Mesendoderm (in vitro differentiated cells): ENCODE results near the gene RGPD8.

Source experiments
- DNase-seq: peaks from one replicate; pipeline ENCODE4 v3.0.0; 2013
- H2AK5ac ChIP-seq: 2 replicates; pipeline ENCODE4 v1.6.1; 2013; ENCODE audit warnings: low read length, inconsistent platforms
- H2BK120ac ChIP-seq: 2 replicates; pipeline ENCODE4 v1.6.1; 2013; ENCODE audit warnings: low read depth, mild to moderate bottlenecking, low read length, moderate library complexity, mixed read lengths
- H2BK15ac ChIP-seq: replicated peaks from 2 replicates; pipeline ENCODE4 v1.6.1; 2013; ENCODE audit warnings: low read depth, mild to moderate bottlenecking, moderate library complexity
- H2BK5ac ChIP-seq: 2 replicates; pipeline ENCODE4 v1.6.1; 2013; ENCODE audit warnings: low read length, inconsistent platforms
- H3K18ac ChIP-seq: 2 replicates; pipeline ENCODE4 v1.6.1; 2013; ENCODE audit warnings: mild to moderate bottlenecking, low read length, mixed read lengths
- H3K23ac ChIP-seq: one replicate; pipeline ENCODE4 v1.6.1; 2013; ENCODE audit warnings: low read length
- H3K27ac ChIP-seq: 2 replicates; pipeline ENCODE4 v1.5.1; 2013; ENCODE audit warnings: low read depth, mild to moderate bottlenecking, inconsistent platforms, low read length, moderate library complexity
- H3K27me3 ChIP-seq: 2 replicates; pipeline ENCODE4 v1.6.1; 2013; ENCODE audit warnings: low read length, control low read depth, mild to moderate bottlenecking, inconsistent platforms; ENCODE audit not compliant: insufficient read depth, poor library complexity
- H3K36me3 ChIP-seq: 2 replicates; pipeline ENCODE4 v1.6.1; 2013; ENCODE audit warnings: low read length, inconsistent platforms; ENCODE audit not compliant: control insufficient read depth, insufficient read depth
- H3K4ac ChIP-seq: one replicate; pipeline ENCODE4 v1.6.1; 2013; ENCODE audit warnings: low read depth, mild to moderate bottlenecking, low read length, moderate library complexity
- H3K4me1 ChIP-seq: 2 replicates; pipeline ENCODE4 v1.6.1; 2013; ENCODE audit warnings: low read depth, low read length, inconsistent platforms; ENCODE audit not compliant: control insufficient read depth
- H3K4me2 ChIP-seq: 2 replicates; pipeline ENCODE4 v1.6.1; 2013; ENCODE audit warnings: low read length
- H3K4me3 ChIP-seq: 2 replicates; pipeline ENCODE4 v1.5.1; 2013; ENCODE audit warnings: mild to moderate bottlenecking, low read length
- H3K56ac ChIP-seq: one replicate; pipeline ENCODE4 v1.6.1; 2013; ENCODE audit warnings: low read length
- H3K79me1 ChIP-seq: 2 replicates; pipeline ENCODE4 v1.6.1; 2013; ENCODE audit warnings: low read length, inconsistent platforms
- H3K79me2 ChIP-seq: 2 replicates; pipeline ENCODE4 v1.6.1; 2013; ENCODE audit warnings: mild to moderate bottlenecking, low read length; ENCODE audit not compliant: control insufficient read depth, insufficient read depth
- H3K9ac ChIP-seq: 2 replicates; pipeline ENCODE4 v1.6.1; 2013; ENCODE audit warnings: low read length, inconsistent platforms
- H4K5ac ChIP-seq: one replicate; pipeline ENCODE4 v1.6.1; 2013; ENCODE audit warnings: low read length
- H4K8ac ChIP-seq: one replicate; pipeline ENCODE4 v1.6.1; 2013; ENCODE audit warnings: low read depth, mild to moderate bottlenecking, control low read depth, low read length, moderate library complexity
- WGBS: extraction: QIAGEN DNeasy Blood & Tissue Kit; methylation state at CpG from one replicate; pipeline ENCODE4 v1.1.7; 2013; ENCODE audit warnings: low lambda C conversion rate, missing lambda C conversion rate; ENCODE audit not compliant: insufficient coverage; ENCODE audit errors: extremely low coverage; 5-methylcytosine and 5-hydroxymethylcytosine counted together

RGPD8 gene

GRCh38 chr2:112480530-112481049, 47.1 kb upstream of the RGPD8 start:
- peak; percentile 25 for DNase-seq
- Histone ChIP-seq H3K18ac (no peak overlapping the region), H3K4ac (no peak overlapping the region), H2AK5ac (no peak overlapping the region), H3K79me2 (peaks cover 14% of the 10 kb centered on the region), H3K4me2 (peak overlapping the region; percentile 47), H3K4me1 (no peaks in the 10 kb centered on the region), H2BK15ac (no peak overlapping the region), H3K9ac (peak overlapping the region; percentile 43), H3K36me3 (no peaks in the 10 kb centered on the region), H2BK120ac (no peak overlapping the region), H3K4me3 (no peak overlapping the region), H3K79me1 (peaks cover 8% of the 10 kb centered on the region), H3K27ac (no peak overlapping the region), H4K5ac (no peak overlapping the region), H3K56ac (peak overlapping the region; percentile 80), H4K8ac (no peak overlapping the region), H3K27me3 (no peaks in the 10 kb centered on the region), H3K23ac (no peak overlapping the region), H2BK5ac (no peak overlapping the region)
- no CpG with 5 or more reads among the region's 20 CpGs for WGBS

- Histone ChIP-seq H3K27ac (no peak overlapping the region), H3K56ac (no peak overlapping the region), H2BK120ac (no peak overlapping the region), H3K23ac (no peak overlapping the region), H3K18ac (no peak overlapping the region), H3K4me3 (no peak overlapping the region), H2AK5ac (no peak overlapping the region), H3K4me1 (no peaks in the 10 kb centered on the region), H3K27me3 (no peaks in the 10 kb centered on the region), H3K79me2 (no peaks in the 10 kb centered on the region), H2BK15ac (no peak overlapping the region), H3K36me3 (no peaks in the 10 kb centered on the region), H2BK5ac (no peak overlapping the region), H3K4ac (no peak overlapping the region), H4K8ac (no peak overlapping the region), H3K79me1 (no peaks in the 10 kb centered on the region), H4K5ac (no peak overlapping the region), H3K4me2 (no peak overlapping the region), H3K9ac (no peak overlapping the region)
- no peak for DNase-seq
- no CpG with 5 or more reads among the region's 7 CpGs for WGBS
These were observed 43.0 kb upstream of the RGPD8 start for GRCh38 chr2:112476434-112476833.

- Histone ChIP-seq H3K9ac (no peak overlapping the region), H2AK5ac (no peak overlapping the region), H3K4me1 (no peaks in the 10 kb centered on the region), H3K56ac (no peak overlapping the region), H2BK120ac (no peak overlapping the region), H4K5ac (no peak overlapping the region), H4K8ac (no peak overlapping the region), H3K36me3 (no peaks in the 10 kb centered on the region), H2BK15ac (no peak overlapping the region), H3K4me2 (no peak overlapping the region), H3K23ac (no peak overlapping the region), H3K4ac (no peak overlapping the region), H3K79me1 (no peaks in the 10 kb centered on the region), H3K18ac (no peak overlapping the region), H3K4me3 (no peak overlapping the region), H3K27me3 (no peaks in the 10 kb centered on the region), H3K79me2 (no peaks in the 10 kb centered on the region), H3K27ac (no peak overlapping the region), H2BK5ac (no peak overlapping the region)
- no peak for DNase-seq
- no CpG with 5 or more reads among the region's 6 CpGs for WGBS
These were observed 41.5 kb upstream of the RGPD8 start for GRCh38 chr2:112474844-112475486.

DNA sequence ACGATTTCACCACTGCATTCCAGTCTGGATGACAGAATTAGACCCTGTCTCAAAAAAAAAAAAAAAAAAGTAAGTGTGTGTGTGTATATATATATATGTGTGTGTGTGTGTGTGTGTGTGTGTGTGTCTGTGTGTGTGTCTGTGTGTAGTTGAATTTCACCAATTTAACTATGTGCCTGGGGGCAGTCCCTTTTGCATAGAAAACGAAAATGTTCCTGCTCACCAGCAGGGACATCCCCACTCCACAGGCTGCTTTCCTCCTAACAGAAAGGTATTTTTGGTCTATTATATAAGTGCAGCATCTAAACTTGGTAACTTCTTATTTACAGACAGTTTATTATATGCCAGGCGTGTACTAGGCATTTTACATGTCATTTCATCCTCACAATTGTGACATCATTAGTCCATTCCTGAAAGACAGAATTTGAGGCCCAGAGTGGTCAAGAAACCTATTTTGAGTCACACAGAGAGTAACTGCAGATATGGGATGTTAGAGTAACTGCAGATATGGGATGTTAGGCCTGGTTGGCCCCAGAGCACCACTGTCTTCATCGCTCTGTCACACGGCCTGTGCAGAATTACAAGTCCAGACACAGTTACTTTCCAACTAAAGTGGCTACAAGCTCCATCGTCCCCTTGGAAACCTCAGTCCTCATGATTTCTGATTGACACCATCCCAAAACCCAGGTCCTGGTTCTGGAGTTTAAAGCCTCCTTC, 39.3 kb upstream of the RGPD8 start:
- Histone ChIP-seq H3K27ac (no peak overlapping the region), H2BK15ac (no peak overlapping the region)
- WGBS, result no CpG with 5 or more reads among the region's 6 CpGs

GRCh38 chr2:112465382-112465781, 31.9 kb upstream of the RGPD8 start:
- Histone ChIP-seq H3K36me3 (no peaks in the 10 kb centered on the region), H3K27me3 (no peaks in the 10 kb centered on the region), H3K4me2 (no peak overlapping the region), H3K79me2 (no peaks in the 10 kb centered on the region), H2BK5ac (no peak overlapping the region), H3K9ac (no peak overlapping the region), H3K18ac (no peak overlapping the region), H3K27ac (no peak overlapping the region), H3K23ac (no peak overlapping the region), H3K4ac (no peak overlapping the region), H3K4me1 (no peaks in the 10 kb centered on the region), H4K5ac (no peak overlapping the region), H2BK15ac (no peak overlapping the region), H3K79me1 (no peaks in the 10 kb centered on the region), H4K8ac (no peak overlapping the region), H3K56ac (no peak overlapping the region), H3K4me3 (no peak overlapping the region), H2AK5ac (no peak overlapping the region), H2BK120ac (no peak overlapping the region)
- DNase-seq, result peak; percentile 45
- no CpG with 5 or more reads among the region's 3 CpGs for WGBS

More for the DNA sequence above, 39.3 kb upstream of the RGPD8 start:
- Histone ChIP-seq H3K4ac (no peak overlapping the region), H4K5ac (no peak overlapping the region), H3K27me3 (no peaks in the 10 kb centered on the region), H2AK5ac (no peak overlapping the region), H3K18ac (no peak overlapping the region), H3K9ac (no peak overlapping the region), H3K36me3 (no peaks in the 10 kb centered on the region), H3K23ac (no peak overlapping the region), H3K4me3 (no peak overlapping the region), H3K56ac (no peak overlapping the region), H4K8ac (no peak overlapping the region), H3K4me1 (no peaks in the 10 kb centered on the region), H3K4me2 (no peak overlapping the region), H3K79me1 (no peaks in the 10 kb centered on the region), H2BK120ac (no peak overlapping the region), H3K79me2 (no peaks in the 10 kb centered on the region), H2BK5ac (no peak overlapping the region)
- no peak for DNase-seq
